HPDE6-E6E7 (cell line): Measurements from ENCODE around the gene PTAR1.

Experiments
- DNase-seq: peaks from one replicate; pipeline ENCODE4 v3.0.0; 2011; ENCODE audit warnings: missing footprints; ENCODE audit errors: extremely low spot score

The PTAR1 gene

DNA sequence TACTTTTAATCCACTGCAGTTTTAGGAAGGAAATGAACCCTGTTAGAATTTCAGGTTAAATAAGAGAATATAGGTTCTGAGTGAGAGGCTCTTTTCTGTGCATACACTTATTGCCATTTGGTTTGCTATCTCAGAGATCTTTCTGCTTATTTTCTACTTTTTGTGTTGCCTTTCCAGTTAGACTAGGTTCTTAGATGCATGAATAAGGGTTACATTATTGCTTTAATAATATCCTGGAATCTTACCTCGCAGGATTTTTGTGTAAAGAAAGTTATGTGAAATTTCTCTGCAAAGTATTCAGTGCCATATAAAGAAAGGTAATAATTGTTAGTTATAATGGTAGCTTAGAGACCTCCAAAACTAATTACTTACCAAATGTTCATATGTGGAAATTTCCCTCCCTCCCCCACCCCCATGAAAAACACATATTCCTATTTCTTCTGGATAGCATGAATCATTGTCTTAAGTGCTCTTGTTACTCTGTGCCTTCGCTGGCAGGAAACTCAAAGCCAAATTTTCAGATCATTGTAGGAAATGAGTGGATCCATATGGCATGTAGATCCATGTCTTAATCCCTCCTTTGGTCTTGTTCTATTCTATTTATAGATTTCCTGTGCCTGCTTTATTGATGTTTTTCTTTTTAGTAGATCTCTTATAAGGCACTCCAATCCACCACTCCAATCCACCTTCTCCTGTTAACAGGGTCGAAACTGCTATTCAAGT lies 84.9 kb downstream of the PTAR1 start:
- DNase-seq: no peak

GRCh38 chr9:69674112-69674685 lies 85.6 kb downstream of the PTAR1 start:
- no peak for DNase-seq

GRCh38 chr9:69673311-69673640 lies 86.5 kb downstream of the PTAR1 start:
- DNase-seq: no peak

DNA sequence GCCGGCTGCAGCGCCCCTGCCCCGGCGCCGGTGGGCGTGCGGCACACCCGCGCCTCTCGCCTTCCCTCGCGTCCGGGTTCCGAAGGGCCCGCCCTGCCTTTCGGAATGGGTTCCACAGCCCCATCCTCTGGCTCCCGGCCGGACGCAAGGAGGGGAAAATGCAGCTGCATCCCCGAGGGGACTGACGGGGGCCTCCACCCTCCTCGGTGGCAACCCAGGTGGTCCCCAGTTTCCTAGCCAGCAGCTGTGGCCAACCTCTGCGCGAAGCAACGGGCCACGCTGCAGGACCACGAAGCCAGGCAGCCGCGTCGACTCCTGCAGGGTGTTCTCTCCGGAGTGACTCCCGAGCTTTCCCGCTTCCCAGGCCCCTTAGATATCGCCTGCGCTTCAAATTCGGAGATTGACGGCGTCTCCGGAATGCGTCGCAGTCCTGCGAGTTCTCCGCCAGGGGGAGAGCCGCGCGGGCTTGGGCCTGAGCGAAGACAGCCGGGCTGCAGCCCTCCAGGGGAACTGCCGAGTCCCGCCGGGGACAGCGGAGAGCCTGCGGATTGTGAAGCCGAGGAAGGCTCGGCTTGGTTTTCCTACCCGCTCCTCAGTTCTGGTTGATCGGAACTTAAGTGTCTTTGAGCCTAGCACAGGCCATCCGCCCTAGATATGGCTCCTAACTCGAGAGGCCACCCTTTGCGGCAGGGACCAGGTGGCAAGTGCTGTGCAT lies 87.1 kb downstream of the PTAR1 start:
- peak; percentile 81 for DNase-seq

- no peak for DNase-seq
Measured at GRCh38 chr9:69671879-69672595, 87.8 kb downstream of the PTAR1 start, which contains the start of gene APBA1. TSS of gene APBA1 (minus strand) at chr9:69672371.

- no peak for DNase-seq
Measured at GRCh38 chr9:69671311-69671878, 88.4 kb downstream of the PTAR1 start.

- DNase-seq: no peak
Measured at GRCh38 chr9:69667306-69667705, 92.5 kb downstream of the PTAR1 start.

GRCh38 chr9:69660304-69660703 lies 99.5 kb downstream of the PTAR1 start:
- DNase-seq: no peak
